HG02588 (cell line): ENCODE results near the gene RPS6KA4.

Experiments
- ATAC-seq: cut with Tn5 transposase; IDR thresholded peaks from one replicate; pipeline ENCODE4 v1.9.1; 2021; ENCODE audit warnings: mild to moderate bottlenecking, moderate library complexity; ENCODE audit not compliant: unreplicated experiment

RPS6KA4 gene

GRCh38 chr11:64384981-64385944, 26.3 kb downstream of the RPS6KA4 start:
- ATAC-seq: no peak

GRCh38 chr11:64385945-64386704, 27.2 kb downstream of the RPS6KA4 start:
- ATAC-seq: no peak

- ATAC-seq: no peak
Measured at GRCh38 chr11:64387916-64388315, 29.0 kb downstream of the RPS6KA4 start.

GRCh38 chr11:64388894-64389293, 29.9 kb downstream of the RPS6KA4 start:
- ATAC-seq: no peak

- ATAC-seq: no peak
Measured at GRCh38 chr11:64389851-64390250, 30.9 kb downstream of the RPS6KA4 start.

GRCh38 chr11:64390558-64390957, 31.6 kb downstream of the RPS6KA4 start:
- ATAC-seq: no peak

GRCh38 chr11:64391839-64392238, 32.9 kb downstream of the RPS6KA4 start:
- no peak for ATAC-seq

GRCh38 chr11:64395545-64396078, 36.6 kb downstream of the RPS6KA4 start:
- ATAC-seq: no peak

GRCh38 chr11:64396079-64396591, 37.2 kb downstream of the RPS6KA4 start:
- ATAC-seq: no peak

GRCh38 chr11:64400102-64400501, 41.1 kb downstream of the RPS6KA4 start:
- no peak for ATAC-seq

- no peak for ATAC-seq
Measured at GRCh38 chr11:64400667-64401066, 41.7 kb downstream of the RPS6KA4 start.

- no peak for ATAC-seq
Measured at GRCh38 chr11:64401775-64402174, 42.8 kb downstream of the RPS6KA4 start.

- ATAC-seq: no peak
Measured at GRCh38 chr11:64403106-64403505, 44.1 kb downstream of the RPS6KA4 start.

- ATAC-seq: no peak
Measured at GRCh38 chr11:64406221-64406946, 47.4 kb downstream of the RPS6KA4 start.

GRCh38 chr11:64407221-64407620, 48.3 kb downstream of the RPS6KA4 start:
- no peak for ATAC-seq

GRCh38 chr11:64407630-64408029, 48.7 kb downstream of the RPS6KA4 start:
- ATAC-seq: no peak

- no peak for ATAC-seq
Measured at GRCh38 chr11:64409278-64409677, 50.3 kb downstream of the RPS6KA4 start.

GRCh38 chr11:64409707-64410403, 50.9 kb downstream of the RPS6KA4 start:
- ATAC-seq: no peak

- no peak for ATAC-seq
Measured at GRCh38 chr11:64410404-64410734, 51.4 kb downstream of the RPS6KA4 start.

GRCh38 chr11:64413417-64413816, 54.5 kb downstream of the RPS6KA4 start:
- no peak for ATAC-seq
